HG02798 (cell line): Measurements from ENCODE around the gene PIM3.

ENCODE experiments used
- ATAC-seq: cut with Tn5 transposase; IDR thresholded peaks from one replicate; pipeline ENCODE4 v1.9.1; 2021; ENCODE audit warnings: mild to moderate bottlenecking; ENCODE audit not compliant: unreplicated experiment, poor library complexity

Gene PIM3

GRCh38 chr22:49999063-49999945 is 38.7 kb downstream of the PIM3 start:
- no peak for ATAC-seq

GRCh38 chr22:49999946-50000586 is 39.5 kb downstream of the PIM3 start:
- ATAC-seq = no peak

- no peak for ATAC-seq
Observed at GRCh38 chr22:50000587-50001387, 40.2 kb downstream of the PIM3 start.

GRCh38 chr22:50001388-50002231 is 41.0 kb downstream of the PIM3 start:
- ATAC-seq = no peak

GRCh38 chr22:50002791-50003190 is 42.2 kb downstream of the PIM3 start:
- ATAC-seq = no peak

- no peak for ATAC-seq
Observed at GRCh38 chr22:50004918-50005317, 44.3 kb downstream of the PIM3 start.

- no peak for ATAC-seq
Observed at GRCh38 chr22:50007057-50007511, 46.5 kb downstream of the PIM3 start.

- ATAC-seq = no peak
Observed at GRCh38 chr22:50008151-50009040, 47.8 kb downstream of the PIM3 start.

GRCh38 chr22:50009251-50009650 is 48.7 kb downstream of the PIM3 start:
- ATAC-seq = no peak

GRCh38 chr22:50009765-50010675 is 49.4 kb downstream of the PIM3 start:
- no peak for ATAC-seq

GRCh38 chr22:50010676-50011446 is 50.3 kb downstream of the PIM3 start:
- ATAC-seq = no peak

GRCh38 chr22:50011447-50012210 is 51.1 kb downstream of the PIM3 start:
- no peak for ATAC-seq

- no peak for ATAC-seq
Observed at GRCh38 chr22:50012211-50013181, 51.9 kb downstream of the PIM3 start, which contains the start of gene IL17REL. Gene IL17REL, minus strand, starts transcription at chr22:50012765. Its CDS starts 119 bp downstream, at chr22:50012646.
